GM12878 (cell line): ENCODE results near the gene SOX14. TPM values are rescaled to one million over a fixed set of nuclear protein-coding genes. Genes with fewer than 3 reads are reported as not detected.

Experiments used
- ATAC-seq: fragments of 200-7000 bp; cut with Tn5 transposase; 3 replicates; pipeline ENCODE4 v1.9.1; 2020; ENCODE audit warnings: mild to moderate bottlenecking, moderate library complexity
- BruUV-seq: library from RNA; stranded (reverse); fragments of 400-500 nt; replicated peaks from 2 replicates; lab custom pipeline; 2021; lab: Mats Ljungman, UMichigan
- CTCF ChIA-PET: fragments of 300-600 bp; sonication (Branson Sonifier 250); formaldehyde crosslinking; extraction: SDS; loops from one replicate; lab custom pipeline; 2021; ENCODE audit warnings: inconsistent platforms; lab: Yijun Ruan, JAX
- POLR2A ChIA-PET: fragments of 350-600 bp; formaldehyde crosslinking; extraction: SDS; loops from one replicate; lab custom pipeline; 2021; ENCODE audit warnings: inconsistent platforms; lab: Charles Lee
- RAD21 ChIA-PET: fragments of 300-600 bp; sonication (Branson Sonifier 250); formaldehyde crosslinking; loops from one replicate; lab custom pipeline; 2023; ENCODE audit warnings: antibody characterized with exemption; ENCODE audit not compliant: unreplicated experiment; lab: Charles Lee
- SMC1A ChIA-PET: fragments of 300-600 bp; sonication (Branson Sonifier 250); formaldehyde crosslinking; loops from one replicate; lab custom pipeline; 2023; ENCODE audit not compliant: unreplicated experiment, uncharacterized antibody; lab: Charles Lee
- DNase-seq: peaks from one replicate; pipeline ENCODE4 v3.0.0-alpha.2; 2011; ENCODE audit warnings: low read depth, low spot score
- FAIRE-seq: peaks from 3 replicates; lab custom pipeline; 2011; peaks lifted over from hg19 to GRCh38; lab: Jason Lieb, UNC
- H2AFZ ChIP-seq: 2 replicates; pipeline ENCODE4 v1.6.0; 2011; ENCODE audit warnings: low read depth, low read length, control low read depth; ENCODE audit not compliant: control insufficient read depth
- H3K27ac ChIP-seq: 2 replicates; pipeline ENCODE4 v1.5.1; 2011; ENCODE audit warnings: control low read depth; ENCODE audit not compliant: control insufficient read depth, insufficient read depth
- H3K27me3 ChIP-seq, 2 experiments: replicated peaks in 1 of 2; 2 replicates each; pipeline versions ENCODE4 v1.6.0 to v1.6.1; 2011; ENCODE audit warnings: low read length in 1 of 2; ENCODE audit not compliant: control insufficient read depth in 2 of 2, insufficient read depth in 2 of 2
- H3K36me3 ChIP-seq, 2 experiments: 2 replicates each; pipeline ENCODE4 v1.5.1; 2011; ENCODE audit warnings: low read length in 1 of 2; ENCODE audit not compliant: control insufficient read depth in 2 of 2, insufficient read depth in 2 of 2
- H3K4me1 ChIP-seq: 2 replicates; pipeline ENCODE4 v1.6.1; 2011; ENCODE audit warnings: mild to moderate bottlenecking, low read length, moderate library complexity, mixed read lengths; ENCODE audit not compliant: control insufficient read depth, insufficient read depth
- H3K4me2 ChIP-seq: 2 replicates; pipeline ENCODE4 v1.6.0; 2011; ENCODE audit warnings: control low read depth; ENCODE audit not compliant: control insufficient read depth, insufficient read depth
- H3K4me3 ChIP-seq: fragments of 200-600 bp; sonication (generic); 2 replicates; pipeline ENCODE4 v1.5.1; 2016
- H3K79me2 ChIP-seq: 2 replicates; pipeline ENCODE4 v1.6.0; 2011; ENCODE audit warnings: low read length; ENCODE audit not compliant: control insufficient read depth, insufficient read depth
- H3K9ac ChIP-seq: 2 replicates; pipeline ENCODE4 v1.8.0; 2011; ENCODE audit warnings: low read length, control low read depth, mixed read lengths; ENCODE audit not compliant: control insufficient read depth, insufficient read depth
- H3K9me3 ChIP-seq: replicated peaks from 3 replicates; pipeline ENCODE4 v1.5.1; 2011; ENCODE audit warnings: mild to moderate bottlenecking, low read length; ENCODE audit not compliant: control insufficient read depth, insufficient read depth
- H4K20me1 ChIP-seq: 2 replicates; pipeline ENCODE4 v1.6.0; 2011; ENCODE audit not compliant: control insufficient read depth, insufficient read depth
- DPF2 ChIP-seq: fragments of 450-650 bp; IDR thresholded peaks from 2 replicates; pipeline ENCODE4 v1.6.1; 2017; ENCODE audit warnings: mild to moderate bottlenecking
- HDAC2 ChIP-seq: fragments of 200-600 bp; sonication (generic); IDR thresholded peaks from 2 replicates; pipeline ENCODE4 v1.6.1; 2017
- RCOR1 ChIP-seq: conservative IDR thresholded peaks from 2 replicates; pipeline ENCODE4 v1.6.1; 2012; ENCODE audit warnings: low read depth, low read length, improper control_type of control experiment
- RELA ChIP-seq: fragments of 450-650 bp; IDR thresholded peaks from 2 replicates; pipeline ENCODE4 v1.8.0; 2014; ENCODE audit warnings: borderline replicate concordance; ENCODE audit not compliant: partially characterized antibody
- SIX5 ChIP-seq: IDR thresholded peaks from 2 replicates; pipeline ENCODE4 v1.6.1; 2011; ENCODE audit warnings: mild to moderate bottlenecking, low read depth, low read length, moderate library complexity; ENCODE audit not compliant: severe bottlenecking
- SMC3 ChIP-seq: IDR thresholded peaks from 2 replicates; pipeline ENCODE4 v1.6.1; 2011; ENCODE audit warnings: low read length, improper control_type of control experiment, borderline replicate concordance
- SUPT20H ChIP-seq: IDR thresholded peaks from 2 replicates; pipeline ENCODE4 v1.6.1; 2011; ENCODE audit warnings: low read depth, mild to moderate bottlenecking, low read length, moderate library complexity, borderline replicate concordance; ENCODE audit not compliant: control insufficient read depth
- TCF12 ChIP-seq: IDR thresholded peaks from 2 replicates; pipeline ENCODE4 v1.6.1; 2011; ENCODE audit warnings: low read depth, mild to moderate bottlenecking, low read length
- WGBS: methylation state at CpG from one replicate; pipeline ENCODE4 v1.1.6; 2016; ENCODE audit warnings: low lambda C conversion rate; ENCODE audit not compliant: insufficient replicate concordance, insufficient coverage; ENCODE audit errors: missing lambda C conversion rate; 5-methylcytosine and 5-hydroxymethylcytosine counted together
- in situ Hi-C: fragments of 300-500 bp; cut with MboI; formaldehyde crosslinking; loops from 9 replicates; pipeline ENCODE4 v1.14.3; 2018; ENCODE audit warnings: mixed read lengths
- intact Hi-C: fragments of 100-400 bp; cut with micrococcal nuclease; formaldehyde crosslinking; loops from one replicate; pipeline ENCODE4 v1.14.2; 2022; ENCODE audit not compliant: unreplicated experiment
- polyA plus RNA-seq, 11 experiments: library from polyadenylated mRNA; depleted of rRNA in 4 of 11; unstranded in 6 of 11; stranded (reverse) in 5 of 11; fragments of >200 nt; fragmentation: Nextera tagmentation in 4 of 11; fragmentation: Illumina TruSeq in 1 of 11; extraction: Ambion mirVana in 4 of 11; extraction: Trizol in 1 of 11; gene quantifications; 1 replicate in 1 of 11; 2 replicates in 10 of 11; pipeline versions ENCODE4 v1.2.1 to v1.2.3, GENCODE V29; 2011 to 2016; ENCODE audit warnings: inconsistent platforms in 2 of 11, missing spikeins in 2 of 11, low read depth in 1 of 11
- total RNA-seq, 4 experiments: library from RNA; depleted of rRNA in 3 of 4; stranded (reverse); fragments of >200 nt in 3 of 4; fragmentation: Illumina TruSeq in 1 of 4; extraction: Trizol in 1 of 4; gene quantifications; 2 replicates each; pipeline versions ENCODE4 v1.2.1 to v1.2.3, GENCODE V29; 2013 to 2021

Gene SOX14
- total and polyA plus RNA-seq, 10 of the 15 experiments (the other 5 are each of a cell fraction or from before 2014, with no cell fraction given), result 0.11 TPM; not detected in 9

- H3K36me3 ChIP-seq, result no peaks in the 10 kb centered on the region
- H3K27me3 ChIP-seq, result no peaks in the 10 kb centered on the region; a peak in 1 of 4 replicates
- no peaks in the 10 kb centered on the region for H3K4me1 ChIP-seq
- WGBS, result 2% methylated on average over 3 of the region's 3 CpGs
- RAD21 ChIA-PET, result no interaction called here
- no peak overlapping the region for H3K27ac ChIP-seq
- no peak for TF ChIP-seq SIX5
- H3K9ac ChIP-seq, result no peak overlapping the region
- H3K9me3 ChIP-seq, result no peaks in the 10 kb centered on the region
- no peak overlapping the region for H2AFZ ChIP-seq
- DNase-seq (no peak), ATAC-seq (peak; percentile 70), FAIRE-seq (peak; percentile 84)
- in situ Hi-C loops (no loop called here), intact Hi-C loops (loop anchor here (10.0 kb wide), 1 partner anchor 148 kb away; no protein-coding TSS in a partner anchor)
- H3K79me2 ChIP-seq, result no peaks in the 10 kb centered on the region
- no TSS peak for BruUV-seq
- no peak overlapping the region for H3K4me3 ChIP-seq
- POLR2A ChIA-PET, result no interaction called here
- H3K4me2 ChIP-seq, result no peak overlapping the region
- no peaks in the 10 kb centered on the region for H4K20me1 ChIP-seq
- SMC1A ChIA-PET, result no interaction called here
- CTCF ChIA-PET, result interaction anchor here (0.6 to 1.1 kb wide), 2 partner anchors 255 to 766 kb away, joined by 3 to 4 read pairs; no protein-coding TSS in a partner anchor
Measured at GRCh38 chr3:137796993-137797392, 32.9 kb downstream of the SOX14 start.

GRCh38 chr3:137803215-137803614 is 39.1 kb downstream of the SOX14 start:
- ChIA-PET POLR2A (no interaction called here), CTCF (no interaction called here), RAD21 (interaction anchor here (0.8 kb wide), 1 partner anchor 65 kb away, joined by 3 read pairs; no protein-coding TSS in a partner anchor), SMC1A (interaction anchor here (1.1 kb wide), 1 partner anchor 17 kb away, joined by 3 read pairs; no protein-coding TSS in a partner anchor)
- WGBS, result 0% methylated on average over 1 of the region's 1 CpG
- DNase-seq, result no peak
- Histone ChIP-seq H3K9me3 (no peaks in the 10 kb centered on the region), H3K9ac (no peak overlapping the region), H3K27me3 (no peaks in the 10 kb centered on the region; a peak in 1 of 4 replicates), H2AFZ (no peak overlapping the region), H3K36me3 (no peaks in the 10 kb centered on the region), H4K20me1 (no peaks in the 10 kb centered on the region), H3K4me2 (no peak overlapping the region), H3K27ac (no peak overlapping the region), H3K4me1 (no peaks in the 10 kb centered on the region), H3K79me2 (no peaks in the 10 kb centered on the region), H3K4me3 (no peak overlapping the region)
- no peak for ATAC-seq
- in situ Hi-C loops, result no loop called here
- BruUV-seq, result no TSS peak
- no peak for FAIRE-seq
- TF ChIP-seq RELA (no peak), SMC3 (no peak), RCOR1 (no peak), DPF2 (no peak), SUPT20H (no peak), TCF12 (no peak), HDAC2 (no peak)
- intact Hi-C loops, result no loop called here
